ENCODE results near the gene DNAJC11.
"Not testable (repeated sequence)": the region's sequence is repeated elsewhere in the genome, so short reads cannot be mapped to it uniquely, and the experiment has no call there.

The DNAJC11 gene

GRCh38 chr1:6622396-6623152, 79.0 kb downstream of the DNAJC11 start:
- no peak for FAIRE-seq

- no peak for FAIRE-seq
Observed at GRCh38 chr1:6621429-6622391, 79.9 kb downstream of the DNAJC11 start.

GRCh38 chr1:6619045-6619444, 82.6 kb downstream of the DNAJC11 start:
- FAIRE-seq = no peak

- FAIRE-seq = no peak
Observed at GRCh38 chr1:6614929-6615785, 86.5 kb downstream of the DNAJC11 start.

GRCh38 chr1:6614019-6614928, 87.3 kb downstream of the DNAJC11 start:
- no peak for FAIRE-seq

- no peak for FAIRE-seq
Observed at GRCh38 chr1:6613361-6614018, 88.1 kb downstream of the DNAJC11 start, which contains the start of gene PHF13. PHF13 (plus strand) TSS chr1:6613731; CDS start chr1:6614067, 336 bp downstream.

GRCh38 chr1:6612641-6613360, 88.8 kb downstream of the DNAJC11 start:
- FAIRE-seq = no peak

GRCh38 chr1:6603915-6604558, 97.6 kb downstream of the DNAJC11 start:
- no peak for FAIRE-seq

GRCh38 chr1:6603238-6603914, 98.2 kb downstream of the DNAJC11 start:
- no peak for FAIRE-seq

- FAIRE-seq = no peak
Observed at GRCh38 chr1:6602669-6603237, 98.9 kb downstream of the DNAJC11 start, which contains the start of gene KLHL21. KLHL21 (minus strand) TSS chr1:6602869; CDS start chr1:6602817, 52 bp downstream.

GRCh38 chr1:6601923-6602668, 99.5 kb downstream of the DNAJC11 start:
- FAIRE-seq = no peak

- FAIRE-seq = no peak
Observed at GRCh38 chr1:6601049-6601922, 100.3 kb downstream of the DNAJC11 start.

- FAIRE-seq = no peak
Observed at GRCh38 chr1:6600410-6601048, 101.1 kb downstream of the DNAJC11 start.

GRCh38 chr1:6599991-6600390, 101.6 kb downstream of the DNAJC11 start:
- FAIRE-seq = not testable (repeated sequence)

- no peak for FAIRE-seq
Observed at GRCh38 chr1:6599141-6599975, 102.3 kb downstream of the DNAJC11 start.

GRCh38 chr1:6597777-6598131, 103.9 kb downstream of the DNAJC11 start:
- no peak for FAIRE-seq

Data from islet of Langerhans (tissue), 1 donor.